ENCODE results near the gene CDH3. TPM values are rescaled to one million over a fixed set of nuclear protein-coding genes. Genes with fewer than 3 reads are reported as not detected.

The CDH3 gene
- total RNA-seq, 2 experiments from 2014 or later = not detected

DNA sequence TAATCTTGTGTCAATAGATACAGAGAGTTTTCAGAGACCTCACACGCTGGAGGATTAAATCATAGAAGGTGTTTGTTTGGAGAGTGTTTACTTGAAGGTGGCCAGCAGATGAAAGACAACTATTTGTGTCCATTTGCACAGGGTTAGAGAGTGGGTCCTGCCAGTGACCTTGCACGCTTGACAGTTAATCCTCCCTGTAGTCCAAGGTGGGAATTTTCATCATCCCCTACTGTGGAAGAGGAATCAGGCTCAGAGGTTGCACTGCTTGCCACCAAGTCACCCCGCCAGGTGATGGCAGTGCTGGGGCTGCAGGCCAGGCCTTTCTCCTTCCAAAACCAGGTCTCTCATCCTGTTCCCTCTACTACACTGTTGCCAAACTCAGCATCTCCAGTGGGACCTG is 104.3 kb downstream of the CDH3 start:
- H3K4me3 Mint-ChIP-seq = no peak overlapping the region
- CTCF ChIA-PET = no interaction called here

More for the DNA sequence above, 104.3 kb downstream of the CDH3 start:
- no peaks in the 10 kb centered on the region for H3K9me3 Mint-ChIP-seq (ENCODE audit: insufficient read depth)
- H3K36me3 Mint-ChIP-seq (ENCODE audit: low read depth) = no peaks in the 10 kb centered on the region
- POLR2A ChIA-PET = no interaction called here
- peaks cover 6% of the 10 kb centered on the region for H3K27me3 Mint-ChIP-seq (ENCODE audit: low read depth)
- H3K4me1 Mint-ChIP-seq (ENCODE audit: low read depth) = peaks cover 18% of the 10 kb centered on the region
- no peak overlapping the region for H3K27ac Mint-ChIP-seq
- no peak for ATAC-seq
- DNase-seq = no peak

Other genes with a start within 250 kb of the CDH3 start
- 10 to 100 TPM; 11.1 to 12.0 TPM for gene SMPD3, start 196.8 kb upstream of the CDH3 start, total RNA-seq
- gene ZFP90, start 106.0 kb upstream of the CDH3 start, total RNA-seq = 10 to 100 TPM; 32.1 to 33.6 TPM
- gene CDH1, start 92.0 kb downstream of the CDH3 start, total RNA-seq = not detected
- gene TANGO6, start 198.2 kb downstream of the CDH3 start, total RNA-seq = 10 to 100 TPM; 21.4 to 23.6 TPM